HL-60/S4 treated with phorbol 12-myristate 13-acetate at 8.2 ng/mL for 4 days and 3 days (cell line): Measurements from ENCODE around the gene GADL1.

Experiments used
- in situ Hi-C: fragments of 300-500 bp; cut with MboI; formaldehyde crosslinking; loops from 2 replicates; pipeline ENCODE4 v1.15.0; 2022; ENCODE audit warnings: low sequenced_read_pairs

Gene GADL1

DNA sequence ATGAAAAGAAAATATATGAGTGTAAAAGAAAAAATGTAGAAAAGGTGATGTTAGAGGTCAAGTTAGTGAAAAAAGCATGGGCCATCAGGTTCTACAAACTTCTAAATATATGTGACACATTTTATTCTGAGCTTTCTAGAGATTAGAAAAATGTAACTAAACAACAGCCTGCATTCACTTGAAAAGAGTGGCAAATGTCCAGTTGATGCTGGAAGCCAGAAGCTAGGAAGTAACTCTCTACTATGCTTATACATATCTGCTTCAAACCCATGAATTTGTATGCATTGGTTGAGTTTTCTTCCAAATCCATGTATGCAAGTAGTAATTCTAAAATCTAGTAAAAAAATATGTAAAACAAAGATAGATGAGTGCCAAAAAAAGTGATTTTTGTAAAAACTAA is 164.5 kb downstream of the GADL1 start:
- in situ Hi-C loops = no loop called here

DNA sequence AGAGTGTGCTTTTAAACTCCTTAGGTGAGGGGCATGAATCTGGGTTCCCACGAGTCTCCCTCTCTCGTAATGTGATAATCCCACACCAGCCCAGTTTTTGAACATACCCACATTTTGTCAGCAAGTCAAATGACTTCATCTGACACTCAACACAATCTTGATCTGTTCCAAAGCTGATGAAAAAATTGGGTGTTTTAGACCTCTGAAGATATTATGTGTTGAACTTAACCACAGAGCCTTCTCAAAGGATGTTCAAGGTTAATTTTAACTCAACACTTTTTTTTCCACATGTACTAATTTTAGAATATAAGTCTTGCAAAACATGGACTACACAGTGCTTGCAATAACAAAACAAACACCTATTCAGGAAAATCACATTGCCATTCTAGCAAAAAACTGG is 164.9 kb downstream of the GADL1 start:
- in situ Hi-C loops = no loop called here

DNA sequence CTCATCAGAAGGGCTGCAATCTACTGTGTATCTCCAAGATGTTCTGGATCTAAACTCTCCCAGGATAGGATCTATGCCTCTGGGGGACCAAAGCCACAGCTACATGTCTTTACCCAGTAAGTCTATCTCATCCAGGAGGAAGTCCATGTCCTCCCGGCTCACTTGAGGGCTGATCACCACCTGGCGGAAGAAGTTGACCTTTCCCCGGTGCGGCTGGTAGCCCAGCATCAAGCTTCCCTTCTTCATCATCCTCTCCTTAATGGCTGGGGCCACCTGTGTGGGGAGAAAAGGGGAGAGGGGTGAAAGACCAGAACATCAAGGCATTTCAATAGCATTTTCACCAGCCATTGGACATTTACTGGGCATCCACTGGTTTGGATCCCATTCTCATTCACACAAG is 166.3 kb downstream of the GADL1 start:
- in situ Hi-C loops = no loop called here

DNA sequence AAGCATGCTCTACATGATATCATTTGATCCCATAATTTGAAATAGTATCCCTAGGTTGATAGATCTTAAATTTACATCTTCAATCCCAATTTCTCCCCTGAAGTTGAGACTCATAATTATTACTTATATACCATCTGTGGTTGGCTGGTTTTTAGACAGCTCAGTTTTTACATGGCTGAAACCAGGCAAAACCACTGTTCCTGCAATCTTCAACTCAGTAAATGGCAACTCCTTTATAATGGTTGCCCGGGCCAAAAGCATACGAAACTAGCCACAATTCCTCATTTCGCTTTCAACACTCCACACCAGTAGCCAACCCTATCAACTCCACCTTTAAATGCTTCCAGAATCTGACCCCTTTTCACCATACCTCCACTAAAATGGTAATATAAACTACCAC is 169.6 kb downstream of the GADL1 start:
- in situ Hi-C loops = no loop called here

DNA sequence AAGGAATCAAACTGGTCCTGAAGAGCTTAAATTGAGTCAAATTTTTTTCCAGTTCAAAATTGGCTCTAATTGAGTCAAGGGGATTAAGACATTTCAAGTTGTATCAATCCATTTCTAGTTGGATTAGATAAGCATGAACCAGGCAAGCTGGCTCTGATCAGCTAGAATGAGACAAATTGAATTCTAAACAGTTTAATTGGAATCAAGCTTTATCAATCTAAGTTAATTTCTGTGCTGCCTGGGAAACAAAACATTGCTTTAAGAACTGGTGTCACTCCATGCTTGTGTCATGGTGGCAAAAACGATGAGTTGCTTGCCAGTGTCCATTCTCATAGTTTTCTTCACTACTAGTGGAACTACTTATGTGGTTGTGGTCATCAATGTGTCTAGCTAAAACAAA is 171.2 kb downstream of the GADL1 start:
- in situ Hi-C loops = no loop called here

DNA sequence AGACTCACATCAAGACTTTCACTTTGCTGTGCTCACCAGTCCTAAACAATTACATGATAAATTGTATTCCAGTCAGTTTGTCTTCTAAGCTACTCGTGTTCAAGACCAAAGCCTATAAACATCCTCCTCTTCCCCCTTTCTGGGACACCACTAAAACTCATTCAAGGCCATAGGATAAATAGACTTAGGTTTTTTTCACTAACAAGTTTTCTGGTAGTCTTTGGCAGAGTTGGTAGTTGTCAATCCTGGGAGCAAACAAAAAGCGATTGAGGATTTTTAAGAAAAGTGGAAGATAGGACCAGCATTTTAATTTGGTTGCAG is 173.2 kb downstream of the GADL1 start:
- in situ Hi-C loops = no loop called here

DNA sequence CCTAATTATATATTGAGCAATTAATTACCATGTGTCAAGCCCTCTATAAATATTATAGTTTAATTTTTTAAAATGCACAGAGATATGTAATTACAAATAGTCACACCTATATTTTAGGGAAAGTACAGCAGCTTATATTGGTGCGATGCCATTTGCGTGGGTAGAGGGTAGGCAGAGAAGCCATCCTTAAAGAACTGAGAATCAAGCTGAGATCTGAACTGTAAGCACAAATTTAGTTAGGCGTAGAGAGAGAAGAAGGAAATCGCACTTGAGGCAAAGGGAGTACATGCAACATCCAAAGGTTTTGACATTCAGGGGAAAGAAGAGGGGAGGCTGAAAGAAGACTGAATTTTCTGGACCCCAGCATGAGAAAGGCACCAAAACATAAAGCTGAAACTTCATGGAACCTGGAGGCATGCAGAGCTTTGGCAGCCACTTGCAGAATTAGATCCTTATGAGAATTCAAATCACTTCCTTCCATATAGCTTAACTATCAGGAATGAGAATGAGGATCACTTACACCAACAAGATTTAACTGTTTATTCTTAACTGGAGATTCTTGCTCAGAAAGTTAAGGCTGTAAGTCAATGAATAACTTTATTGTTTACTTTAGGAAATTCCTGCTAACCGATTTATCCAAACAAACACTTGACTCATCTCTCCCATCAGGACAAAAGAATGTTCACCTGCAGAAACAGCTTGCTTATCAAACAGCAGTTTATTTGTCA is 173.7 kb downstream of the GADL1 start:
- in situ Hi-C loops = no loop called here

DNA sequence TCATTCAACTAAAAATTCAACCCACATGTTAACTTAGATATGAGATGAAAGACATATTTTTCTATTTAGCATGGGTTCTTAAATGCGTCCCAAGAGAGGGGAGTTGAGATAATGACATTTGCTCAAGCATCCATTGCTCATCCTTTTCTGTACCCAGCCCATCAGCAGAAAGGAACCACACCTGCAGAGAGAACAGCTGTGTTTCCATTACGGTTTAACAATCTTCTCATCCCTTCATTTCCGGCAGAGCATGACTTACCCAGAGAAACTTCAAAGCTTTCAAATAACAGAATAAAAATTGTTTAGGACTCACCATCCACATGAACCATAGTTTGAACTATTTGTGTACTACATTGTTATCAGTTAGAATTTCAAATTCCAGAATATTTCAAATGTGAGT is 174.9 kb downstream of the GADL1 start:
- in situ Hi-C loops = no loop called here

DNA sequence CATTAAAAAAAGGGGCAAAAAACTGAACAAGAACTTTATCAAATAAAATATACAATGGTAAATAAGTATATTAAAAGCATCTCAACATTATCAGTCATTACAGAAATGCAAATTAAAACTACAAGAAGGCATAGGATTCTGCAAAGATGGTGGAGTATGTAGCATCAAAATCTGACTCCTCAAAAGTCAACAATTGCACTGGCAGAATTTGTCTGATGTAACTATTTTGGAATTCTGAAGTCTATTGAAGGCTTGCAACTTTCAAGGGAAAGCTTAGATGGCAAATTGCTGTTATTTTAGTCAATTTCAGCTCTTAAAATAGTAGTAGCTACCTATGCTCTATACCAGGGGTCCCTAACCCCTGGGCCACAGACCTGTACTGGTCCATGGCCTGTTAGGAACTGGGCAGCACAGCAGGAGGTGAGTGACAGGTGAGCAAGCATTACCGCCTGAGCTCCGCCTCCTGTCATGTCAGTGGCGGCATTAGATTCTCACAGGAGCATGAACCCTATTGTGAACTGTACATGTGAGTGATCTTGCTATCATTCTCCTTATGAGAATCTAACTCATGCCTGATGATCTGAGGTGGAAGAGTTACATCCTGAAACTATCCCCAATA is 180.5 kb downstream of the GADL1 start:
- in situ Hi-C loops = no loop called here

DNA sequence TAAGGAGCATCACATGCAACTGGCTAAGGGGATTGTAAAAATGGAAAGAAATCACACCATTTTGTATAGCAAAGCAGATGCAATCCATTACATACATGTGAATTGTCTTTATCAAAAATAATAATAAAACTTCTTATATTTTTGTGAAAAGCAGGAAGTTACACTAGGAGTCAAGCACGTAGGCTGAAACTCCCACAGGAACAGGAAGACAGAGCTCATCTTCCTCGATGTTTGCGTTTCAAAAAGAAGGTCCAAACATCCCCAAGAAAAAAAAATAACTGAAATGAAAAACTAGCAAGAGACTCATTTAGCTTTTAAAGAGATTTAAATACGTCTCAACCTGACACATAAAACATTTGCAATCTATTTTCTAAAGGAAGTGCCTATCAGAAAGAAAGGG is 181.5 kb downstream of the GADL1 start:
- in situ Hi-C loops = no loop called here

DNA sequence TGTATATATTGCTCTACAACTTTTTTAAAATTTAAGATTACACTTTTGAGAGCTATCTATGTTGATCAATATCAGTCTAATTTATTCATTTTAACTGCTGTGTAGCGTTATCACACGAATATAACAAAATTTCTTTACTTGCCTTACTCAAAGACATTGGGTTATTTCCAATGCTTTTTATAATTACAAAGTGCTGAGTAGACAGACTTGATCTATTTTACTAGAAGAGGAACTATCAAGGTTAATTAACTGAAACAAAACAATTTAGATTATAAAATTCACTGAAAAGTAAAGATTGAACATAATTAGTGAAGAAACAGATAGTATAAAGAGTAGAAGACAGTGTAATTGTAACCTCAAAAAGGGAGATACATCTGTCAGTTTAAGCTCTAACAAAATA is 182.6 kb downstream of the GADL1 start:
- in situ Hi-C loops = no loop called here

DNA sequence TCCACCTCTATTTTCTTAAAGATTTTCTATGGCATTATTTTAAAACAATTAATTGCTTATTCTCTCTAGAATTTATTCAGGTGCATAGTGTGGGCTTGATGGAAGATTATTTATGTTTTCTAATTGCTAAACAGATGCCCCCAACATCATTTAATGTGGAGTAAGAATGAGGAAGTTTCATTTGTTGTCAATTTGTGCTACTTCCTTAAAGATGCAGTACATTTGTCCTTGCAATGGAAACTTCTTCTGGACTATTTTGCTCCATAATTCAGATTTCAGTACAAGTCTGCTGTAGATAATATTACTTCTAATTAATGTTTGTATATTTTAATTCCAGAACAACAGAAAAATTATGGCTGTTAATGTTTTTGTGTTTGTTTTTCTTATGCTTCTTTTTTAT is 183.3 kb downstream of the GADL1 start:
- in situ Hi-C loops = no loop called here

DNA sequence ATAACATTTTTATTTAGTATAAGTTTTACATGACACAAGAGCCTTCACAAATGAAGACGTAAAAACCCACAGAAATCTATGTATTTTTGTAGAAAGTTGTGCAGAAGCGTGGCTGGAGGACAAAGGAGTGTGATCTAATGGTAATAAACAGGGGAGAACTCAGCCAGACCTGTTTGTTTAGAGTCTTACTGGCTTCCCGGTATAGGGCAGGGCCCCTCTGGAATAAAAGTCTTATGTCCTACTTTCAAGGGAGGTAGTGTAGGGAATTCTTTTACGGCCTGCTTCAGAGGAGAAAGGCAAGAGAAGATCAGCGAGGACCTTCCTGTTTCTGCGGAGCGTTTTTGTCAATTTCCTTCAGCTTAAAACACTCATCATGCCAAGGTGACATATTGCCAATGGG is 184.4 kb downstream of the GADL1 start:
- in situ Hi-C loops = no loop called here

DNA sequence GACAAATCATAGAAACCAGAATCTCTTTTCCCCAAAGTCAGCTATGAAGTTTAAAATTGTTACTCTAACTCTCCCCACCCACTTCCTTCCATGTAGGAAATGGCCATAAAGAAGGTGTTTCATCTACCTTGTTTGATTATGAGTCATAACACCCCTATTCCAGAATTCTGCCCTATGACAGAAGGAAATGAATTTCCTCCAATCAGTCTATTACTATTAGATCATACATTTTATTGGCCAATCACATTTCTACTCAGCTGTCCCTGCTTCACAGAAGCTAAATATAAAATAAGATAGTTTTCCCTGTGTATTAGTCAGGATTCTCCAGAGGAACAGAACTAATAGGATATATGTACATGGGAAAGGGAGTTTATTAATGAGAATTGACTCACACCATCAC is 186.0 kb downstream of the GADL1 start:
- in situ Hi-C loops = no loop called here

DNA sequence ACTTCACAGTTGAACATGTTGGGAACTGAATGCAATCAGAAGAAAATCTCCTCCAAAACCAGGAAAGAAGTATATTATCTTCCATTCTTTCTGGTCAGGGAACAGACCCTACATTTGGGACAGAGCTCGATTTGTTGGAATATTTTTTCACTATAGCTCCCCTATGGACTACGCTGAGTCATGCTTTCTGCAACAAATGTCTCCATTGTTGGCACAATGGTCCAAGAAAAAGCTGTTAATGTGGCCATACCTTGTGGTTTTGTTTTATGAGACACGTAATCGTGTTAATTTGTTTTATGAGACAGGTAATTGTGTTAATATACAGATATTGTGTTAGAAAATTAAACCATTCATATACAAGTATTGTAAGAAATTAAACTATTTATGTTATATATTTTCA is 186.6 kb downstream of the GADL1 start:
- in situ Hi-C loops = no loop called here

DNA sequence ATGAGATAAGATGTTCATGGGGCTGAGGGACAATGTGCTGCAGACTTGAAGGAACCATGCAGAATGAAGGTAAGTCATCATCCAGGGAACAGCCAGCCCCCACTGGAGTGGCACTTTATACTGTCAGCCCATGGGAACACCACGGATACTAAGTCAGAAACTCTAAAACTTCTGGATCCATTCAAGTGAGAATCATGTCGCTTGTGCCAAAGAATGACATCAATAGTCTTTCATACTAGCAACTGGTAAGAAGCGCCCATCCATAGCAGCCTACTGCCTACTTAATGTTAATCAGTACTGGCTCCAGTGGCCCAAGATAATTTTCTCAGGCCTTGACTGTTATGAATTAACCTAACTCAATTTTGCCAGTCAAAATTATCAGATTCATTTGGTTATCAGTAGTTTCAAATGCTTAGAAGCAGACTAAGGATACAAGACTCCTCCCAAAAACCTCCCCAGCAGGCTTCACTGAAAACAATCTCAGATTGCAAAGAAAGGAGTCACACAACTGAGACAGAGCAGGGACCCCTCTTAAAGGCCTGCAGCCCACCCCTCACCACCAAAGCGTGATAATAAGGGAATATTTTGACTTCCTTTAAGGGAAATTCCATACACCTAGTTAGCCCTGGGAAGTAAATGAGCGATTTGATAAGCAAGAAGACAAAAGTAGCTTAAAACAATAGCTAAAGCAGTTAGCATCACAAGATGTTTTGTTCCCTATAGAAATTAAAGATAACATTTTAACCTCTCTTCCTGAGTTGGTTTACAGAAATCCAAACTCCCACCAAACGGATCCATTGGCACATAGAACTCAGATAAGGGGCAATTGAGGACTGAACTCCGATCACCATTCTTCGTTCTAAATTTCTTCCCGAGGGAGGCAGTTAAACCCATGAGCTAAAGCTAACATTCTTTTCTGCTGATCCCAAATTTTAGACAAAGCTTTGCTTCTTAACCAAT is 189.2 kb downstream of the GADL1 start:
- in situ Hi-C loops = no loop called here

DNA sequence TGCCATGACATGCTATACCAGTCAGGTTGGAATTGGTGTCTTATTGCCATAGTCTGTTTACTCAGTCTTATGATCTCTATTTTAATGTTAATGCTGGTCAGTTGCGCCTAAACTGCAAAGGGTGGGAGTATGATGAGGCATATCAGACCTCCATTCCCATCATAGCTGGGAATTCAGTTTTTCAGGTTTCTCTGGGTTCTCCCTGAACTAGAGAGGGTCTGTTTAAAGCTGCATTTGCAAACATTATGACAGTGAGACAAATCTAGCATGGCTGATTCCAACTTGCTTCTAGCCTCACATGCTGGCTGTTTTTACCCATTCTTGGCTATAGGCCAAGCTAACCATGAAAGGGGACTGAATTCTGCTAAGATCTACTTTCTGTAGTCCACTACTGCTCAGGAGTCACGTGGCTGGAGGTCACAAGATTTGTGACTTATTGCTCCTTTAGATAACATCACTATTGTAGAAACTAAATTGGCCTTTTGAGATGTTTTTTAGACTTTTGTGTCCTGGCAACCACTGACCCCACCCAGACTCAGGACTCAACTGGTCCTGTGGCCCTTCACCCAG is 191.5 kb downstream of the GADL1 start:
- in situ Hi-C loops = no loop called here

DNA sequence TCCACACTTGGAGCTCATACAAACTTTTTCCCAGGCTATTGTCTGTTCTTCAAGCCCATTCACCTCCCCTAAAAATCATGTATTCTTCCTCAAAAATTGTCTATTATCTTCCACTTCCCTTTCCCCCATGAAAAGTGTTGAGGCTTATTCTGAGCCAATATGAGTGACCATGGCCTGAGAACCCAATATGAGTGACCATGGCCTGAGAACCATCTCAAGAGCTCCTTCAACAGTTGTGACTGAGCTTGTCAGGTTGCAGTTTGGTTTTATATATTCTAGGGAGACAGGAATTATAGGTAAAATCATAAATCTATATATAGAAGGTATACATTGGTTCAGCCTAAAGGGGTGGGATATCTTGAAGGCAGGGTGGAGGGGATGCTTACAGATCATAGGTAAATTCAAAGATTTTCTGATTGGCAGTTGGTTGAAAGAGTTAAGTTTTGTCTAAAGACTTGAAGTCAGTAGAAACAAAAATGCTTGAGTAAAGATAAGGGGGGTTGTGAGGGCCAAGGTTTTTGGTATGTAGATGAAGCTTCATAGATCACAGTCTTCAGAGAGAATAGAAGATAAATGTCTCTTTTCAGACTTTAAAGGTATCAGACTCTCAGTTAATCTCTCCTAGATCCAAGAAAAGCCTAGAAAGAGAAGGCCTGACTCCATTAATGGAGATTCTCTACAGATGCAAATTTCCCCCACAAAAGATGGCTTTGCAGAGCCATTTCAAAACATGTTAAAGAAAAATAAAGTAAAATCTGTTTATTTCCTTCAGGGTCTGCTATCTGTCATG is 192.2 kb downstream of the GADL1 start:
- in situ Hi-C loops = no loop called here

DNA sequence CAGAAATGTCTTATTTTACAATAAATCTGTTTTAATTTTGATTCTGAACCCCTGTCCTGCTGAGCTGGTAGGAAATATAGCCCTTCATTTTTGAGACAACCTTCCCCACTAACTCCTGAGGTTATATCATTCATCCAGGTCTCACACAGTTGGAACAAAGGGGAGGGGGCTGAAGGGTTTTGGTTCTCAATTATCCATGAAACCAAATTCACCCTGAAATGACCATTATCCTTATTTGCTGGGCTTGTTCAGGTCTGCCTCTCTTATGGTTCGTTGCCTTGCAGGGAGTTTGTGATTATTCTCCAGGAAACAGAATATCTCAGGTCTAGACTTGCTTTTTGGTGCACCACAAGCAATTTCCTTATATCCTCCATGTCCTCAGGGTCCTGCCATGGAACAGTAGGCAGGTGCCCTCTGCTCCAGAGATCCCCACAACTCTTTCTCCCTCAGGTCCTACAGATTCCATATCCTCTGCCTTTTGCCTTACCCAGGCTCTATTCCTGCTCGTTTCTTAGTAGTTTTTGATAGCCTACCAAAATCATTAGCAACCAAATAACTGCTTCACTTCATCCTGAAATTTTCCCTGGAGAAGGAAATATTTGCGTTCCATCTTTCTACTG is 193.6 kb downstream of the GADL1 start:
- in situ Hi-C loops = no loop called here

DNA sequence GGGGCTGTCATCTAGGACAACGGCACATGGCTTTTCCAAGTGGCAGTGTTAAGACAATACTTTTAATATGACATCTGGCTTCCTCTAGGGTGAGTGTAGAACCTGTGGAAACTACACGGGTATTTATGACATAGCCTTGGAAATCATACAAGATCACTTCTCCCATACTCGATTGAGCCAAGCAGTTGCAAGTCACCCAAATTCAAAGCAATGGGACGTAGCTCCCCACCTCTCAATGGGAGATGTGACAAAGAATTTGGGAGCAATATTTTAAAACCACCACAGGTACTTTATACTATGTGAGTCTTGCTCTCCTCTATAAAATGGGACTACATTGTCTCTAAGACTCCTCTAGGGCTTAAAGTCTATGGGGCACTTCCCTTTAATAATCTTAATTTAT is 194.5 kb downstream of the GADL1 start:
- in situ Hi-C loops = no loop called here
